HG02798 (cell line): Measurements from ENCODE around the gene SLC16A10.
"Not testable (repeated sequence)": the region's sequence is repeated elsewhere in the genome, so short reads cannot be mapped to it uniquely, and the experiment has no call there.

Experiments
- ATAC-seq: cut with Tn5 transposase; IDR thresholded peaks from one replicate; pipeline ENCODE4 v1.9.1; 2021; ENCODE audit warnings: mild to moderate bottlenecking; ENCODE audit not compliant: unreplicated experiment, poor library complexity

The SLC16A10 gene

GRCh38 chr6:111076024-111076695 is 11.1 kb upstream of the SLC16A10 start:
- no peak for ATAC-seq

DNA sequence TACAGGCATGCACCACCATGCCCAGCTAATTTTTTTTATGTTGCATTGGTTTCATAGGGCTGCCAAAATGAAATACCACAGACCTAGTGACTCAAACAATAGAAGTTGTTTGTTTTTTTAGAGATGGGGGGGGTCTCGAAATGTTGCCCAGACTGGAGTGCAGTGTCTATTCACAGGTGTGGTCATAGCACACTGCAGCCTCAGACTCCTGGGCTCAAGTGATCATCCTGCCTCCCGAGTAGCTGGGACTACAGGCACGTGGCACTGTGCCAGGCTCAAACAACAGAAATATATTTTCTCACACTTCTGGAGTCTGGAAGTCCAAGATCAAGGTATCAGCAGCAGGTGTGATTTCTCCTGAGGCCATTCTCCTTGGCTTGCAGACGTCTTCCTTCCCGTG is 6.6 kb upstream of the SLC16A10 start:
- no peak for ATAC-seq

DNA sequence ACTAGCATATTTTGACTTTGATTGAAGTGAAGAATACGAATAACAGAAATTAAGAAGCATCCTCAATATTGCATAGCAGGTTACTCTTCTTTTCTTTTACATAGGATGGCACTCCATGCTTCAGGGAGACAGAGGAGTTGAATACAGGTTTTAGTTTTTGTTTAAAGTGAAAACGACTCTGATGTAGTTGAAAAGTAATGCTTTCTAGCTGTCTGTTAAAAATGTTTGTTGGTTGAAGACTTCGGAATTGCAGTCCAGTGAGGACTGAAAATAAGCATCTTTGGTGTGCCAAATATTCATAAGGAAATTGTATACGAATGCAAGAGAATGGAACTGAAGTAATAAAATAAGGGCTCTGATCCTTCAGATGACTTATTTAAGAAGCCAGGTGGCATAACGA is 618 bp upstream of the SLC16A10 start:
- no peak for ATAC-seq

GRCh38 chr6:111087871-111088667 is 766 bp downstream of the SLC16A10 start:
- ATAC-seq, result peak; percentile 14

- no peak for ATAC-seq
Measured at GRCh38 chr6:111088668-111089003, 1.3 kb downstream of the SLC16A10 start.

GRCh38 chr6:111090766-111091165 is 3.5 kb downstream of the SLC16A10 start:
- no peak for ATAC-seq

GRCh38 chr6:111091987-111092386 is 4.7 kb downstream of the SLC16A10 start:
- no peak for ATAC-seq

DNA sequence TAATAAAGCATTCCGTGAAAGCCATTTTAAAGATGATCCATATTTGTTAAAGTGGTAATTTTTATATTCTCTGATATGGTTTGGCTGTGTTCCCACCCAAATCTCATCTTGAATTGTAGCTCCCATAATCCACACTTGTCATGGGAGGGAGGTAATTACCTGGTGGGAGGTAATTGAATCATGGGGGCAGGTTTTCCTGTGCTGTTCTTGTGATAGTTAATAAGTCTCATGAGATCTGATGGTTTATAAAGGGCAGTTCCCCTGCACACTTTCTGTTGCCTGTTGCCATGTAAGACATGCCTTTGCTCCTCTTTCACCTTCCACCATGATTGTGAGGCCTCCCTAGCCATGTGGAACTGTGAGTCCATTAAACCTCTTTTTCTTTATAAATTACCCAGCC is 8.2 kb downstream of the SLC16A10 start:
- ATAC-seq, result not testable (repeated sequence)

DNA sequence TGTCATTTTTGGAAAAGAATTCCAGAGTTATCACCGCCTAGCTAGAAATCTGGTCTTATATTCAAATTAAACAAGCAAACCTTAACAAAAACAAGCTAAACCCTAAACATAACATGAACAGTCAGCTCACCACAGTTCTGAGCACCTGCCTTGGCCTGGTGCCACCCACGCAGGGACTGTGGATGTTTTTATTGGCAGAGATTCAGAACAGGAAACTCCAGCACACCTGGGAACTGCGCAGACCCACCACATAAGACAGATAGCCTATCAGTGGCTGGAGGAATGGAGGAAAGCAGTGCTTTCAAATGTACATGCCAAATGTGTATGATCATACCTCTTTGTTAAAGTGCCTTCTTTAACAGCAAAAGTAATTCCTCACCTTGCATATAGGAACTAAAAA is 8.9 kb downstream of the SLC16A10 start:
- no peak for ATAC-seq

GRCh38 chr6:111098597-111098996 is 11.3 kb downstream of the SLC16A10 start:
- no peak for ATAC-seq

DNA sequence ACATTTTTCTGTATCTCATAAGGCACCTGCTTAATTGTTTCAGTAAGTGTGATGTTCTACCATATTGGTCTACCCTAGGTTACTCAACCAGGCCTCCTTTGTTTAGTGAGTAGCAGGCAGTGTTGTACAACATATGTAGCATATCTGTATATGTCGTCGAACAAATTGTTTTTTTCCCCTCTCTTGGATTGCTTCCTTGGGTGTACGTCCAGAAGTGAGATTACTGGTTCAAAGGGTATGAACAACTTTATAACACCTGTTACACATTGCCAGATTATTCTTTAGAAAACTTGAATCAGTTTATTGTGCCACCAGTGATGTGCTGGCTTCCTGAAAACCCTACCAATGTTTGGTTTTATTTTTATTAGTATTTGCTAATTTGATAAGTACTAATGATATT is 14.7 kb downstream of the SLC16A10 start:
- no peak for ATAC-seq

- no peak for ATAC-seq
Measured at GRCh38 chr6:111105578-111105977, 18.3 kb downstream of the SLC16A10 start.

GRCh38 chr6:111107589-111107988 is 20.3 kb downstream of the SLC16A10 start:
- ATAC-seq, result no peak

- no peak for ATAC-seq
Measured at GRCh38 chr6:111110036-111110435, 22.7 kb downstream of the SLC16A10 start.

DNA sequence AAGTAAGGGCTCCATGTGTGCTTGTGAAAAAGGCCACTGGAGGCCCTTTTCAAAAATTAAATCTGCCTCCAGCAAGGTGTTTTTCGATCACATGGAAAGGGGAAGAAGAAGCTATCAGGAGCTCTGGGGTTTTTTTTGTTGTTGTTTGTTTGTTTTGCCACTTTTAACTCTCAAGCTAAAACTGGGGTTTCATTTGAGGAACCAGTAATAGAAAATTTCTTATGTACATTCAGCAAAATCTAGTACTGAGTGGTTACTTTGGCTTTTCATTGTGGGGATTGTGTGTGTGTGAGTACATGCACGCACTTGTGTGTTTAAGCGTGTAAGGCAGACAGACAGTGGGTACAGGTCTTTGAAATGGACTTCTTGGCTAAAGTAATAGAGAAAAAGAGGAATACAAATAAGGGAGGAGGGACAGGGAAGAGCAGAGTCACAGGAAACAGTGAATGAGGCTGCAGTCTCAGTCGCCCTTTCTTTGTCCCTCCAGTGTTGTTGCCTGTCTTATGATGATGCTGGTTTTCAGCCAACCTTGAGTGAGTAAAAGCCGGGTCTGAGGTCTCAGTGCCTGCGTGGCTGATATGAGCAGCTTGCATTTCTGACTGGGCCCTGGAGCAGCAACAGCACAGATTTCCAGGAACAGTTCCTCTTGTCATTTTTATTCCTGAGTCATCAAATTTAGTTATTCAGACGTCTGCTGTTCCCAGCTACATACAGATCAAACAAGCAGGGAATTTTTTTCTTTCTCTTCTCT is 26.2 kb downstream of the SLC16A10 start:
- ATAC-seq, result no peak

DNA sequence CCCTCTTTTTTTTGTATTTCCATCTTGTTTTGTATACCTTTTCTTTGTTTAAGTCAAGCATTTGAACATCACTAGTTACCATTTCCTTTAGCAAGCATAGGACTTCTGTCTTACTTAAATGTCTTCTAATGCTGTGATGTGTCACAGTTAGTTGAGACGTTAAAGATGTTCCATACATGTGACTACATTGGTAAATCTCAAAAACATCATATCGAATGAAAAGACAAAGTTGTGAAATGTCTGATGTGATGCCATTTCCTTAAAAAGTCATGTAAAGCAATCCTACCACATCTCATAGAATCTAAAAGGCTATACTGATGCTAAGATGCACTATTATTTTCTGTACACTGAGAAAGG is 26.8 kb downstream of the SLC16A10 start:
- ATAC-seq, result no peak

- no peak for ATAC-seq
Measured at GRCh38 chr6:111114482-111114881, 27.2 kb downstream of the SLC16A10 start.

GRCh38 chr6:111118826-111119225 is 31.5 kb downstream of the SLC16A10 start:
- no peak for ATAC-seq

DNA sequence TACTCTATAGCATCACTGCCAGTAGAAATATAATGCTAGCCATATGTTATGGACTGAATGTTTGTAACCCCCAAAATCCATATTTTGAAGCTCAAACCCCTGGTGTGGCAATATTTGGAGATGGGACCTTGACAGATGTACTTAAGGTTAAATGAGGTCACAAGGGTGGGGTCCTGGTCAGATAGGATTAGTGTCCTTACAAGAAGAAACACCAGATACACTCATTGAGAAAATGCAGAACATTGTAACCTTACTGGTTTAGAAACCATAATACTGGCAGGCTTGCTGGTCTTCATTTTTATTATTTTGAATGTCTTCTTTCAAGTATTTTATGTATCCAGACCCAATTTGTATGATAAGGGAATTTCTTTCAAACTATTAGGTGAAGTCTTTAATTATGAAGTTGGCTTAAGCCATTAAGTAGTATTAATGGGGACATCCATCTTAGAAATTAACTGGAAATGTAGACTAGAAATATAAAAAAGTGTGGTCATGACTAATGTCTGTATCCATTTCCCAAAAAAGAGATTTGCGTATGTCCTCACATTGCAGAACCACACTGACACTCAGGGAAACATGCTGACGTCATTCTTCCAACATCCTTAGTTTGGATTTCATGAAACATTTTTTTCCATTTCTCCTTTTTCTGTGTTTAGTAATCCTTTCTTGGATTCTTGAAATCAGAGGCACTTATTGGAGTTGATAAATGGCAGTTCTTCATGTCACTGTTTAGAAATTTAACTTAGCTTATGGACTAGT is 32.4 kb downstream of the SLC16A10 start:
- ATAC-seq, result no peak

- ATAC-seq, result no peak
Measured at GRCh38 chr6:111121789-111122350, 34.6 kb downstream of the SLC16A10 start.
